ENCODE measurements around the gene ADAD2.

The ADAD2 gene

DNA sequence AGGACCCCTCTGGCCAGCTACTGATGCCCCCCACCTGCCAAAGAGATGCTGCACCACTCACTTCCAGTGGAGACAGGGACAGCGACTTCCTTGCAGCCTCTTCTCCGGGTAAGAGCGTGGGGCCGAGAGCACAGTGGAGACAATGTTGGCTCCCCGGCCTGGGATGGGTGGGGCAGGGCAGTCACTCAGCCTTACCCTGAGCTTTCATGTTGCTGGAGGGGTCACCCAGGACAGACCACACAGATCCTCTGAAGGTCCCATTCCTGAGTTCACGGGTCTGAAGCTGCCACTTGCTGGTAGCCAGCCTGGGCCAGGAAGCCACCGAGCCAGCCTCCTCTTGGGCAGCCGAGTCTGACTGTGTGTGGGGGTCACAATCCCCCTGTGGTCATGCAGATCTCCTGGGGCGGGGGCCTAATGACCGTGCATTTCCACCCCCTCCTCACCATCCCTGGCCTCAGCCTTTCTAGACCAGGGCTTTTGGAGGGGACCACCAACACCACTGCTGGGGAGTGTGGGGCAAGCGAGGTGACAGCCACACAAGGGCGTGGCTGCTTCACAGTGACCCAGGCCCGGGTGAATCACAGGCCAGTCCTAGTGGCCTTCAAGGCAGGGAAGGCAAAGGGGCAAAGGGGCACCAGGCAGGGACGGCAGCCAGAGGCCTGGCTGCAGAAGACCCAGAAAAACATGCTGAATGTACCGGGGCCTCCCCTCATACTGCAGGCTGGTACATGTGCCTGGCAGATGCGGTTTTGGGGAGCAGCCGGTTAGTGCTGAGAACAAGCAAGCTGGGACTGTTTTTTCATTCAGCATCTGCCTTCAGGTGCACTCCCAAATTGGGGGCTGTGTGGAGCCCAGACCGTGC lies 14.5 kb upstream of the ADAD2 start:
- no peak for DNase-seq (ENCODE audit: low read depth)
- no peak overlapping the region for H3K4me3 ChIP-seq (ENCODE audit: control insufficient read depth, low read depth, low read length)
- TF ChIP-seq, protein P1, sequence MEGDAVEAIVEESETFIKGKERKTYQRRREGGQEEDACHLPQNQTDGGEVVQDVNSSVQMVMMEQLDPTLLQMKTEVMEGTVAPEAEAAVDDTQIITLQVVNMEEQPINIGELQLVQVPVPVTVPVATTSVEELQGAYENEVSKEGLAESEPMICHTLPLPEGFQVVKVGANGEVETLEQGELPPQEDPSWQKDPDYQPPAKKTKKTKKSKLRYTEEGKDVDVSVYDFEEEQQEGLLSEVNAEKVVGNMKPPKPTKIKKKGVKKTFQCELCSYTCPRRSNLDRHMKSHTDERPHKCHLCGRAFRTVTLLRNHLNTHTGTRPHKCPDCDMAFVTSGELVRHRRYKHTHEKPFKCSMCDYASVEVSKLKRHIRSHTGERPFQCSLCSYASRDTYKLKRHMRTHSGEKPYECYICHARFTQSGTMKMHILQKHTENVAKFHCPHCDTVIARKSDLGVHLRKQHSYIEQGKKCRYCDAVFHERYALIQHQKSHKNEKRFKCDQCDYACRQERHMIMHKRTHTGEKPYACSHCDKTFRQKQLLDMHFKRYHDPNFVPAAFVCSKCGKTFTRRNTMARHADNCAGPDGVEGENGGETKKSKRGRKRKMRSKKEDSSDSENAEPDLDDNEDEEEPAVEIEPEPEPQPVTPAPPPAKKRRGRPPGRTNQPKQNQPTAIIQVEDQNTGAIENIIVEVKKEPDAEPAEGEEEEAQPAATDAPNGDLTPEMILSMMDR (IDR thresholded peaks at IDR 0.05; ENCODE audit: control insufficient read depth, insufficient read depth, low read depth, low read length, missing control alignments) = no peak

DNA sequence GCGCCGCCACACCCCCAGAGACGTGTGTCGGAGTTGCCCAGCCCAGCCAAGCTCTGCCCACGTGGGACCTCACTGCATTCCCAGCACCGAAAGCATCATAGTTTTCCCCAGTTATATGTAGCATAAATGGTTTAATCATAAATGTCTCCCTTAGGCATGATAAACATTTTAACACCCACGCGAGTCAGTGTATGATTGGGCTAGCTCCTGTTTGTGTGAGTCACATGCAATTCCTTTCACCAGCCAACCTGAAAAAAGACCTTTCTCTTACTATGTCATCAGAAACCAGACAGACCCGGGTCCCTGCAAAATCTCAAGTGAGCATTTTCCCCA lies 13.2 kb upstream of the ADAD2 start:
- TF ChIP-seq, protein P1 (IDR thresholded peaks at IDR 0.05; ENCODE audit: control insufficient read depth, insufficient read depth, low read depth, low read length, missing control alignments) = no peak
- peak; percentile 7 for DNase-seq (ENCODE audit: low read depth)
- no peak overlapping the region for H3K4me3 ChIP-seq (ENCODE audit: control insufficient read depth, low read depth, low read length)

DNA sequence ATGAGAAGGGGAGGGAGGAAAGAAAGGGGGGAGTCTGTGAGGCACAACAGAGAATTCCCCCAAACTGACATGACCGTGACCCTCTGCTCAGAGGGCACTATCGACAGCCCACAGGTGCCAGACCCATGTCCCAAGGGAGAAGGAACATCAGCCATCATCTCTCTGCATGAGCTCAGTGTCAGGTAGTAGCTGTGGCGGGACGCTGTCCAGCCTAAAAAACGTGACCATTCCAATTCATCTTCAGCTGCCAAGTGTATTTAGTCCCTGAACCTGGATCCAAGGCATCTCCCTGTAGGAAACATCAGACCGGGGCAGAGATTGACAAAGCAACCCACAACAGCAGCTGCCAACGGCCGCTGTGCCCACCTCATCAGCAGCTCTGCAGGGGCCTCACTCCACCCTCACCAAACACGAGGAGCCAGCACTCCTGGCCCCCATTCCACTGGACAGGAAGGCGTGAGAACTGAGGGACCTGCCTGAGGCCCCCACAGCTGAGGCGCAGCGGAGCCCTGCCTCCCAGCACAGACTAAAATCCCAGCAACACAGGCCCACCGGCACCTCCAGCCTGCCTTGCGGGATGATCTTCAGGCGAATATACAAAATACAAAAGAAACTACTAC lies 12.7 kb upstream of the ADAD2 start:
- no peak for DNase-seq (ENCODE audit: low read depth)
- H3K4me3 ChIP-seq (ENCODE audit: control insufficient read depth, low read depth, low read length) = no peak overlapping the region
- TF ChIP-seq, protein P1 (IDR thresholded peaks at IDR 0.05; ENCODE audit: control insufficient read depth, insufficient read depth, low read depth, low read length, missing control alignments) = no peak

DNA sequence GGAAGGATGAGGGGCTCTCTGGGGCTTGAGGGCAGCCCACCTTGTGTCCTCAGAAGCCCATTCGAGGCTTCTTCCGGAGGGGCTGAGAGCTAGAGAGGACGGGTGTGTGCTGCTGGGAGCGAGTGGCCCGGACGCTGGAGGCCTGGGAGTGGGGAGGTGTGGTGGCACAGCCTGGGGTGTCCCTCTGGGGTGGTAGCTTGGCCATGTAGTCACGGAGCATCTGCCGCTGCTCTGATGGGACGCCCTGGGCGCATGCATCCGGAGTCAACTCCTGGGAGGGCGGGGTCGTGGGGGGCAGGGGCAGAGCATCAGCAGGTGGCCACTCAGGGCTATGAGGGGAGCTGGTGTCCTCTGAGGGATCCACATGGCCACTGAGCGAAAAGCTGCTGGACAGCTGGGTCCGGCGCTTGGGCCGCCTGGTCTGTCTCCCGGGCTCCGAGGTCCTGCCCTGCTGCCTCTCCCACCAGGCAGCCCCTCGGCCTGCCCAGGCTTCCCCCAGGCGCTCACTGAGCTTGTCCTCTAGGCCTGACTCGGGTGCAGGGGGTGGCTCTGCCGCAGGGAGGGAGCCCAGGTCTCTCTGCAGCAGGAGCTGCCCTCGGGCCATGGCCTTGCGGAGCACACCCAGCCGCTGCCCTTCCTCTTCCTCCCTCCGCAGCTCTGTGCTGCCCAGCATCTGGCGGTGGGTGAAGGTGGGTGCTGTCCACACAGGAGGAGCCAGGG lies 11.9 kb upstream of the ADAD2 start:
- no peak for DNase-seq (ENCODE audit: low read depth)
- H3K4me3 ChIP-seq (ENCODE audit: control insufficient read depth, low read depth, low read length) = no peak overlapping the region
- TF ChIP-seq, protein P1 (IDR thresholded peaks at IDR 0.05; ENCODE audit: control insufficient read depth, insufficient read depth, low read depth, low read length, missing control alignments) = no peak

DNA sequence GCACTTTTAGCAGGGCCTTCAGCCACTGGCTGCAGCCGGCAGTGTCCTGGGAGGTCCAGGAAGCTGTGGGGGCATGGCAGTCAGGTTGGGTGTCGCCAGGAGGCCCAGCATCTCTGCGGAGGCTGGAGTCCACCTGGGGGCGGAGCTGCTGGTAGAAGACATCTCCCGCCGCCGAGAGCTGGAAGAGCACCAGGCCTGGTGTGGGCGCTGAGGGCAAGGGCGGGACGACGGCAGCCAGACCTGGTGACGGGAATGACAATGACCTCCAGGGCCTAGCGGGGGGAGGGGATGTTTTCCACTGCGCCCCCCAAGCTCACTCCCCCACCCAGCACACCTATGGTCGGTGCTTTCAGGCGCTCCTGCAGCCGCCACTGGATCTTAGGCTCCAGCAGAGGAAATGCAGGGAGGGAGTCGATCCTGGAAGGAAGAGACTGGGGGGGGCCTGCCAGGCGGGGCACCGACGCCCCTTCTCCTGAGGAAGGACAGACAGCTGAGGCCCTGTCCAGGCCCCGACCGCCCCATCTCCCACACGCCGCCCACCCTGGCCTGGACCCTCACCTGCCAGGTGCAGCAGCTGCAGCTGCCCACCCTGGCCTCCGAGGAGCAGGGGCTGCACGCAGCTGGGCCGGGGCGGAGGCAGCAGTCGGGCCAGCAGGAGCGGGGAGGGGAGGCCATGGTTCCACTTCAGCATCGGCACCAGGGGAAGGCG lies 11.2 kb upstream of the ADAD2 start:
- DNase-seq (ENCODE audit: low read depth) = no peak
- TF ChIP-seq, protein P1 (IDR thresholded peaks at IDR 0.05; ENCODE audit: control insufficient read depth, insufficient read depth, low read depth, low read length, missing control alignments) = no peak
- H3K4me3 ChIP-seq (ENCODE audit: control insufficient read depth, low read depth, low read length) = no peak overlapping the region

DNA sequence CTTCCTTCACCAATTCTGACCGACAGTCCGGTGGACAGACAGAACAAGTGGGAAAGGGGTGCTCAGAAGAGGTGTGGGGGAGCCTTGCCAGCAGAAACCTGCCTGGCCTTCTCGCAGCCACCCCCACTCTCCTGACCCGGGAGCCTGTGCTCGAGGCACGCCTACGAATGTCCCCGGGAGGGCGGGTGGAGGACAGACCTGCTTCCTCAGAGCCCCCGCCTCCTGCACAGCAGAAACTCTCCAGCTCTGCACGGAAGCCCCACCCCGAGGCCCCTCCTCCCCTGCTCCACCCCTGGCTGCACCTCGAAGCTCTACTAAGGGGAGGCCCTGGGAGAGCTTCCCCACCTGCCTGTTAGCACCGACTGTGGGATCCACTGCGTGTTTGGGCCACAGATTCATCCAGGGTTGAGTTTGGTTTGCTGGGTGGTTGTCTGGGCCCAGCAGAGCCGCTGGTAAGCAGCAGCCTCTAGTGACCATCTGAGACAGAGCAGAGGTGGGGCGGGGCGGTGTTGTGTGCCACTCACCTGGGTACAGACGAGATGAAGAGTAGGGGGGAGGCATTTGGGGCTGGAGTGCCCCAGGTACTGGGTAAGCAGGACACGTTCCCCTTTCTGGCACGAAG lies 10.3 kb upstream of the ADAD2 start:
- TF ChIP-seq, protein P1 (IDR thresholded peaks at IDR 0.05; ENCODE audit: control insufficient read depth, insufficient read depth, low read depth, low read length, missing control alignments) = no peak
- no peak overlapping the region for H3K4me3 ChIP-seq (ENCODE audit: control insufficient read depth, low read depth, low read length)
- DNase-seq (ENCODE audit: low read depth) = no peak
